Measurements from ENCODE around the gene CCNL2.

DNA sequence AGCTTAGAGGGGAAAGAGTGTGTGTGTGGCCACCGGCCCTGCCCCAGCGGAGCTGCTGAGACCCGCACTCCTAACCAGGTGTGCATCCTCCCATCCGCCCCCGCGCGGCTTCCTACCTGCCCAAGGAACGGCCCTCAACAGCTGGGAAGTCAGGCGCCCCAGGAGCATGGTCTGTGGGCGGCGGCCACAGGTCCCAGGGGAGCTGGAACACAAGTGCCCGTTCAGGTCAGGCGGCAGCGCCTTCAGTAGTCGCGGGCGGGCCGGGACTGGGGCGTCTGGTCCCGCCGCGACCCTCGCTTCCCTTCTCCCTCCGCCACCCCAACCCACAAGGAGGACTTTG is 24.6 kb downstream of the CCNL2 start:
- TF ChIP-seq POLR2A (IDR thresholded peaks at IDR 0.05) (no peak), CTCF (IDR thresholded peaks at IDR 0.05) (no peak)

Measured in upper lobe of left lung (tissue), 4 donors.